HG03460 (cell line): ENCODE data around the gene SPRED2.

Experiments
- ATAC-seq: cut with Tn5 transposase; IDR thresholded peaks from one replicate; pipeline ENCODE4 v1.9.1; 2021; ENCODE audit not compliant: unreplicated experiment

The SPRED2 gene

DNA sequence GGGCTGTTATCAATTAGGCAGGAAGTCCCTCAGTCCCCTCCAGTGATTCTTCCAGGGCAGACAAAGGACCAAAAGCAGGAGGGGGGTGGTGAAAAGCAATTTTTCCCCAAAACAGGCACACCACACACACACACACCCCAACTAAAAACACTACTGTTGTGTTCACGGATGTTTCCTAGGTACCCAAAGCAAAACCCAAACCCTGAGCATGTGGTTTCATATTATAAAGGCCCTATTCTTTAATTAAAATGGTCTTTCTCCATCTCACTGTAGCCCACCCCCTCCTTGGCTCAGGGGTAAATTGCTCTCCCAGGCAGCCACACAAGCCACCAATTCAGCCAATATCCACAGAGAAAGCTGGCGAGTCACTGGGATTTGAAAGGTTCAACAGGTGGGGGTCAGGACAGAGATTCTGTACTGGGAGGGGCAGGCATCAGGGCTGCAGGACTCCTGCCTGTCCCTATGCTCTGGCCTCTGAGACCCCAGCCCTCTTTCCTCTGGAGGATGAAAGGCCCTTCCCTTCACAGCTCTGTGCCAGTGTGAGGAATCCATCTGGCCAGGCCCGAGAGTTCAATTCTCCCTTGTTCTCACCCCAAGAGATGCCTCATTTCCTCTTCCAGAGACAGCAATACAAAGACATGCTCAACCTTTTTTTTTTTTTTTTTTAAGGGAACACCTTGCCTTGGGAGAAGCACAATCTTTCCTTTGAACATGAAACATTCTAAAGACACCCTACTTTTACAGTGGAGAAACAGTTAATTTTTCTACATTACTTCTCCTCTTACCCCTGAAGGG, 43.6 kb downstream of the SPRED2 start:
- no peak for ATAC-seq

DNA sequence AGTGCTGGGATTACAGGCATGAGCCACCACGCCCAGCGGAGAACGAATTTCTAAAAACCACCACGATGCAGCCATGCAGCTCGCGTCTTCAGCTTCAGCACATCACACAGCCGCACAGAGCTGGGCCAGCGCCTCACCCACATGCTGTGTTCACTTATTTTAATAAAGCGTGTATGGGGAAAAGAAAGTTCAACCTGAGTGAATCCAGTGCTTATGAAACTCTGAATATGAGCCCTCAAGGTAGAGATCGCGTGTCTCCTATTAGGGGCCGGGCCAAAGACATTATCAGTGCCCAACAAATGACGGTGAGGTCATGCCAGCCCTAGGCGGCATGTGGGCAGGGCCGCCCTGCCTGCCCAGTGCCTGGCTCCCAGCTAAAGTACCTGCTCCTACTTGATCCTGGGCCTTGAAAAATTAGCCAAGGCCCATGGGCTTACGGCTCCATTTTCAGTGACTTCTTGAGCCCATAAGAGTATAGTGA, 44.3 kb downstream of the SPRED2 start:
- peak; percentile 74 for ATAC-seq

DNA sequence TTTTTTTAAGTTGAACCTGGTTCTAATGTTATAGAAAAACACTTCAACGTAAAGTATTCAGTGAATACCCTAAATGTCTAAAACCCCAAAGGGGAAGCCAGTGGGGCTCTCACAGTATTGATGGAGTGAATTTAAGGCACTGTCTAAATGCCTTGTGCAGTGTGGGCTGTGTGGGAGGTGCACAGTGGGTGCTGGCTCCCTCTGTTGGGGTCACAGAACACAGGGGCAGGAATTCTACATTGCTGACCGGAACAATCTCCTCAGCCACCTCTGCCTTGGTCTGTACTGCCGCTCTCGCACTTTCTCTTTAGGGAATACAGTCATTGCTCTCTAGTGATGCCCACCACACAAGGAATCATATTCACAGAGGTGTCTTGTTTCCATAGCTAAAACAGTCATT, 45.4 kb downstream of the SPRED2 start:
- ATAC-seq: no peak

- no peak for ATAC-seq
Observed at GRCh38 chr2:65386344-65386743, 46.1 kb downstream of the SPRED2 start.

DNA sequence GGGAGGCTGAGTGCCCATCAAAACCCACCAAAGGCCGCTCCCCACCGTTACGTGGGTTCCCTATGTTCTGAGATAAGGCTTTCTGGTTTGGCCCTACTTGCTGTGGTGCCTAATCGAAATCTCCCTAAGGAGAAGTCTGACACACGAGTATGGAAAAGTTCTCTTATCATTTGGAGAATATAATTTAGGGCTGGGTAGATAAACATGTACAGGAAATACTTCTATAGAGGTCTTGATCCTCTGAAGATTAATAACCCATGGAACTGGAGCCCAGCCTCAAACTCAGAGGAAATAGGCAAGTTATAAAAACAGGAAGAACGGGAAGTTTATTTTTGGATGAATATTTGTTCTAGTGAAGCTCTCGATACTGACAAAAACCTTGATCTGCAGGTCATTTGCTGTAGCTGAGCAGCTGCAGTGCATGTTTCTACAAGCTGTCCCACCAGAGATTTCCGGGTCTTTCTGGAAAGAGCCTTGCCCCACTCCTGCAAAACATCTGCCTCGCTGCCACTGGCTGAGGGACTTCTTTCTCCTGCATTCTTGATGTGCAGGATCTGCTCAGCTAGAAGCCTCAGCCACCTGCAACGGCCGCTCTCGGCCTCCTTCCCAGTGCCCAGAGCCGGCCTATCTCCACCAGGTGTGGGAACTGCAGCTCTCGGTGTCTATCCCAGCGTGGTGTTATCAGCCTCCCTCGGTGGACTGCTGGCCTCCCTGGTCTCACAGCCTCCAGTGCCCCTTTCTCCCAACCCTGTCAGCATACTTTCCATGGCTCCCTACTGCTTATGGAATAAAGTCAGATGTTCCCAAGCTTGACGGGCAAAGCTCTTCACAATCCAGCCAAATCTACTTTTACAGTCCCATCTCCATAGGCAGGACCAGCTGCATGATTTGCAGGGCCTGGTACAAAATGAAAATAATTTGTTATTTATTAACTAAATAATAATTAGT, 48.6 kb downstream of the SPRED2 start:
- ATAC-seq: no peak

GRCh38 chr2:65382776-65383357, 49.5 kb downstream of the SPRED2 start:
- peak; percentile 78 for ATAC-seq

GRCh38 chr2:65382323-65382722, 50.1 kb downstream of the SPRED2 start:
- ATAC-seq: no peak

DNA sequence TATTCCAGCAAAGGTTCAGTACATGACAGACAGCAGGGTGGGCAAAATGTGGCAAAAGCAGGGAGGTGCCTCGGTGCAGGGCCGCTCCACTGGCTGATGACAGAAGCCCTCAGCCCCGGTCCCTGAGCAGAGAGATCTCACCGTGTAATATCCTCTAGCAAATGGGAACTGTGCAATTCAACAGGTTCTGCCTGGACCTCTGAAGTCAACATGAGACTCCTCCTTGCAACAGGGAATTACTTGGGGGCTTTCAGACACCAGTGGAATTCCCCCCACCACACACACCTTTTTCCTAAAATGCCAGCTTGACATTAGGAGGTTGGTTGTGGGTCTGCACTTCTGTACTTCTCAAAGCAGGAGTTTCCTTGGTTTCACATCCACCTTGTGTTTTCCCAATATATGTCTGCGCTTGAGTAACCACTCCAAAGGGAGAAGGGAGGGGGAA, 50.8 kb downstream of the SPRED2 start:
- no peak for ATAC-seq

DNA sequence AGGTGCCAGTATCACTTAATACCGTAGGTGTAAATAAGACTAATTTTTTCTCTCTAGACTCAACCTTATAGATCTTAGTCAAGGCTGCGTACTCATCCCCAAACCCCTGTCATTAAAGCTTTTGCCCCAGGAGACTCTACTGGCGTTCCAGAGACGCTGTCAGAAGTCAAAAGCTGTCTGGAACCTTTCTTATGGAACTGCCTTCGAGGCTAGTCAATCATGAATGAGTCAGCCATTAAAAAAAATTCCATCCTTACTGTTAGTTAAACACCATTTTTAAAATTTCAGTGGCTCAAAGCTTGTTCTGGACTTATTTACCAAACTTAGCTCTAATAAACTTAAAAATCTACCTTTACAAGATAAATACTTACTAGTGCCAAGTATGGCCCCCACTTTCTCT, 52.1 kb downstream of the SPRED2 start:
- ATAC-seq: no peak

DNA sequence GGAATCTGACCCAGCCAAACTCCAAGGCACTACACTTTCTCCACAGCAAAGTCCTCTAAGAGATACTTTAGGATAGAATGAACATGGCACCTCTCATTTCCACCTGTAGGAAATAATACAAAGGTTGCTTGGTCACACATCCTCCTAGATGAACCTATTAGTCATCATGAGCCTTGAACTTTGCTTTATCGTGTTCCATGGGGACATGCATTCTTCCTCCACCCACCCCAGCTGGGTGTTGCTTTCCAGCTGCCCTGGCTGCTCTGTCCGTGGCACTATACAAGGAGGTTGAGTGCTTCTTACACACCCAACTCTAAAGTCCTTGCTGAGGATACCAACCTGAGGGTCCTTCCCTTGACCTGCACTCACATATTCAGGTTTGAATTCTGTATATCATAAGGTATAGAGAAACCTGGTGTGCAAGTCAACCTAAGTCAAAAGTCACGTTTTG, 52.7 kb downstream of the SPRED2 start:
- ATAC-seq: no peak

GRCh38 chr2:65379223-65379622, 53.2 kb downstream of the SPRED2 start:
- ATAC-seq: no peak

GRCh38 chr2:65378290-65378689, 54.1 kb downstream of the SPRED2 start:
- ATAC-seq: no peak

GRCh38 chr2:65377556-65378192, 54.7 kb downstream of the SPRED2 start:
- no peak for ATAC-seq

GRCh38 chr2:65375723-65376122, 56.7 kb downstream of the SPRED2 start:
- no peak for ATAC-seq

DNA sequence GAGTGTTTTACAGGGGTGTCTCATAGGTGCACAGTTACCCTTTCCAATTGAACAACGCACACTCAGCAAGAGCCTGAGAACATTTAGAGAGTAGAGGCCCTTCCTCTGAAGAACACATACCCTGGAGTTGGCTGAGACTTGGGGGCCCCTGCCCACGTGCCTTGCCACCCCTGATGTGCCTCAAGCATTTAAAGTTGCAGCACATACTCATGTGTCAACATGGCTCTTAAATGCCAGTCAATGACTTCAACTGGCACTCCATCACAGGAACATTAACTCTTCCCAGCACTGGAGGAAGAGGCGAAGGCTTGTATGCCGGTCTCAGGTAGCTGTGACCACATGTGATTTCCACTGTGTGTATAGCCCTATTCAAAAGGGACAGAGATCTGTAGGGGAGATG, 57.4 kb downstream of the SPRED2 start:
- no peak for ATAC-seq

GRCh38 chr2:65374575-65374974, 57.8 kb downstream of the SPRED2 start:
- ATAC-seq: no peak

DNA sequence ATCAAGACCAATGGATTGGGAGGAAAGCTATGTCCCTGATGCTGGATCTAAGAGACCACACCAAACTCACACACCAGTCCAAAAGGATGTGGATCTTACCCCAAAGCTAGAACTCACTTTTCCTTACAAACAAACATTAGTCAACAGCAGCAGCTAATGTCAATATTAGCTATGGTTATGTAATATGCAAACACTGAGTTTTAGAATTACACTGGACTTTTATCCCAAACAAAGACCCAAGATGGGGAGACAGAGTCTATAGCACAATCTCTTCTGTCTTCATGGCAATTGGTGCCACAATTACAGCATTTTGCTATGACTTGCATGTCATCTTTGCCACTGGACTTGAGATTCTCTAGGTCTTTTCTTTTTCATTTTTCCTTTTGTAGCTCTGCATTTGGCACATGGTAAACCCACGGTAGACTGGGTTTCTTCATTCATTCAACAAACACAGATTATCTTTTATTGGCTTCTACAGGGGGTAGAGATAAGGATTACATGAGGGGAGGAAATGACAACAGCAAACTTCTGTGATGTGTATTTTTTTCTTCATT, 59.0 kb downstream of the SPRED2 start:
- ATAC-seq: no peak

DNA sequence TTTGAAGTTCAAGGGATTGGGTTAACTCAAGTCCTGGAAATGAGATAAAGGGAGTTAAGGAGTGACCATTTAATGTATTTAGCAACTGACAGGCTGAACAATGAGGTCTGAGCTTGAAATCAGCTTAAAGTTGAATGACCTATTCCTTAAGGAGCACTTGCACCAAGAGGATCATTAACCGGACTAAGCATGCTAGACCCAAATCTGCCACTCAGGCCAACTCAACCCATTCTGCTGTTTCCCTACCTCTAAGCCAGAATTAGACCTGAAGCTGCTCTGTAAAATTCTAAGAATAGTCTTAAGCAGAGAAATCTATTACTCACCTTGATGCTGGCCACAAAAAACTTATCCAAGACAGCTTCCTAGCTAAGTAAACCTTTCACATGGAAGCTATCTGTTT, 59.8 kb downstream of the SPRED2 start:
- no peak for ATAC-seq

- no peak for ATAC-seq
Observed at GRCh38 chr2:65371074-65371434, 61.3 kb downstream of the SPRED2 start.

DNA sequence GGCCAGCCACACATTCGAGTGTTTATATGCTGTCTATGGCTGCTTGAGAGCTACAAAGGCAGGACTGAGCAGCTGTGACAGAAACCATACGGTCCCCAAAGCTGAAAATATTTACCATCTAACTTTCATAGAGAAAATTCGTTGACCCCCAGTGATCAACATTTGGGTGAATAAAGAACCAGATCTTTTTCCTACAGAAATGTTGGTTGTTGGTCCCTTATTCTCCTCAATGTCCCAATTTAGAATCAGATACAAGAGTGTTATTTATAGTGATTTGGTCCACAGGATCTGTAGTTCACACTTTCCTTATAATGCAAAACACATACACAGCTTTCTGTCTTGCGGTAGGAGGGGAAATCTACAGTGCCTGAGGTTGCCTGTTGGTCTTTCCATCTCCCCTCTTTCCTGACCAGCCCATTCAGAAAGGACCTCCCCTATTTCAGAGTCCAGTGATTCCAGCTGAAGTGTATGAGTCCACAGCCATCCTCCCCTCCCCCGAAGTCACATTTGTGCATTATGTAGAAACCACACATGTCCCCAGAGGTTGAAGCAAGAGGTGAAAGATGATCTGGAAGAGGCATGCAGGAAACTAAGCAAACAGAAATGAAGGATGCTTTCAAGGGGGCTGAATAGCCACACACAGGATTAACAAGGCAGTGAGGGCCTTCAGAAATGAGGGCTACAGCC, 61.9 kb downstream of the SPRED2 start:
- peak; percentile 36 for ATAC-seq
